Uterus (tissue), 4 donors: ENCODE data around the gene PDE6A. TPM values are rescaled to one million over a fixed set of nuclear protein-coding genes. Genes with fewer than 3 reads are reported as not detected.

Source experiments
- DNase-seq, 2 donors: peaks; one replicate each; pipeline ENCODE4 v3.0.0-alpha.2; 2019 to 2020
- H3K27ac ChIP-seq, 2 donors: fragments of 200-600 bp; sonication (generic); 1 replicate in 1 of 2; 2 replicates in 1 of 2; pipeline ENCODE4 v1.5.1; 2016 to 2018
- H3K27me3 ChIP-seq, 2 donors: fragments of 200-600 bp; sonication (generic); one replicate each; pipeline ENCODE4 v1.5.1; 2018 to 2019; ENCODE audit warnings: control low read depth in 1 of 2
- H3K36me3 ChIP-seq, 2 donors: fragments of 200-600 bp; sonication (generic); one replicate each; pipeline ENCODE4 v1.5.1; 2019; ENCODE audit warnings: control low read depth in 1 of 2
- H3K4me1 ChIP-seq, 2 donors: fragments of 200-600 bp; sonication (generic); one replicate each; pipeline ENCODE4 v1.5.1; 2018 to 2019; ENCODE audit warnings: control low read depth in 1 of 2
- H3K4me3 ChIP-seq, 2 donors: fragments of 200-600 bp; sonication (generic); 1 replicate in 1 of 2; 2 replicates in 1 of 2; pipeline ENCODE4 v1.5.1; 2018 to 2019; ENCODE audit warnings: mild to moderate bottlenecking in 1 of 2
- H3K9me3 ChIP-seq, 2 donors: fragments of 200-600 bp; sonication (generic); one replicate each; pipeline ENCODE4 v1.5.1; 2019; ENCODE audit warnings: control low read depth in 1 of 2
- CTCF ChIP-seq, 4 experiments: fragments of 200-600 bp in 2 of 4; fragments of 450-650 bp in 2 of 4; sonication (generic) in 2 of 4; IDR thresholded peaks; one replicate each; pipeline ENCODE4 v1.5.1; 2016 to 2019; ENCODE audit warnings: antibody characterized with exemption in 4 of 4, mild to moderate bottlenecking in 2 of 4, moderate library complexity in 1 of 4
- POLR2A ChIP-seq, 2 donors: fragments of 450-650 bp; IDR thresholded peaks; one replicate each; pipeline ENCODE4 v1.6.1; 2016; ENCODE audit warnings: antibody characterized with exemption in 2 of 2, mild to moderate bottlenecking in 1 of 2, moderate library complexity in 1 of 2
- intact Hi-C: fragments of 100-400 bp; cut with DNase I; formaldehyde crosslinking; loops from one replicate; pipeline ENCODE4 v1.15.1; 2023; ENCODE audit warnings: low total_unique reads
- total RNA-seq, 4 donors: library from RNA; depleted of rRNA in 3 of 4; stranded (reverse); fragments of >200 nt in 3 of 4; gene quantifications; one replicate each; pipeline versions ENCODE4 v1.1.0 to v1.2.4, GENCODE V29; 2014 to 2023
- donor health status: DM: yes; HTN: yes; CAD: no.

Gene PDE6A
- total RNA-seq, 4 donors from 2014 or later = 0.07 TPM; not detected in 3

DNA sequence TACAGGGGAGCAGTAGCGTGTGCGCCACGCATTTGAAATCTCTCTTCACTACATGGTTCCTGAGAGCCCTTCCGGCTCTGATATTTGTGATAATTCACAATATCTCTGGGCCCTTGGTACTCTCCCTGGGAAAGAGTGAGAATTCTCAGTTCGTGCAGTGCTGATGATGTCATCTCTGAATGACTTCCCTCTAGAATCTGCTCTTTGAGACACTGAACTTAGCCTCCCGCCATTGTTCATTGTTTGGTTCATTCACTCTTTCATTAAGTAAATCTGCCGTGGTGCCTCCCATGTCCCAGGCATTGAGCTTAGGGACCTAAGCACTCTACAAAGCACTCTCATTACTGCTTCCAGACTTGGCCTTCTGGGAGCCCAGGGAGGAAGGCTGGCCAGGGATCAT, 120.5 kb downstream of the PDE6A start:
- no peak for TF ChIP-seq POLR2A (IDR thresholded peaks at IDR 0.05)
- no peak for TF ChIP-seq CTCF (IDR thresholded peaks at IDR 0.05)

DNA sequence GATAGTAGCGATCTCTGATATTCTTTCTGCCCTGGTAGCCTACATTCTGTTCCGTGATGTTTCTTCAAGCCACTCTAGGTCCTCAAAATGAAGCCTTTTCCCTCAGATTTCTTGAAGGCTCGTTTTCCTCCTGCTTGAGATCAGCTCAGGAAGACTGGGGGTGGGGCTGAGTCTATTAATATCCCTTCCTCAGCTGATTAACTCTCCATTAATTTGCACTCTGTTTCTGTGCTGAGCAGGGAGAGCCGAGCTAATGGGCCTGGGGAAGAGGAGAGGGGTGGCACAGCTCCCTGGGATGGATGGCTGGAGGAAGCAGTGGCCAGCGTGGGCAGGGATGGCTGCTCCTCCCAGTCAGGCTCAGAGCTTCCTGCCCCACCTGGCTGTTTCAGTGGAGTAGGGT, 121.2 kb downstream of the PDE6A start:
- no peak overlapping the region for H3K4me3 ChIP-seq
- intact Hi-C loops = no loop called here
- no peaks in the 10 kb centered on the region for H3K27me3 ChIP-seq
- H3K36me3 ChIP-seq = no peaks in the 10 kb centered on the region
- H3K27ac ChIP-seq = peak overlapping the region; percentile 78 to 89
- no peak for DNase-seq
- no peak for TF ChIP-seq POLR2A (IDR thresholded peaks at IDR 0.05)
- TF ChIP-seq CTCF (IDR thresholded peaks at IDR 0.05) = no peak
- H3K4me1 ChIP-seq = peaks cover 0 to 13% of the 10 kb centered on the region in 2 donors
- no peaks in the 10 kb centered on the region for H3K9me3 ChIP-seq

More for the DNA sequence above, 120.5 kb downstream of the PDE6A start:
- no peaks in the 10 kb centered on the region for H3K9me3 ChIP-seq
- no peaks in the 10 kb centered on the region for H3K36me3 ChIP-seq
- intact Hi-C loops = no loop called here
- no peaks in the 10 kb centered on the region for H3K27me3 ChIP-seq
- peak overlapping the region; percentile 78 to 89 for H3K27ac ChIP-seq
- no peak for DNase-seq
- no peak overlapping the region for H3K4me3 ChIP-seq
- H3K4me1 ChIP-seq = peaks cover 0 to 13% of the 10 kb centered on the region in 2 donors

GRCh38 chr5:149822301-149822700, 122.3 kb downstream of the PDE6A start:
- H3K27ac ChIP-seq = no peak overlapping the region
- no peak for DNase-seq
- H3K27me3 ChIP-seq = no peaks in the 10 kb centered on the region
- H3K4me3 ChIP-seq = no peak overlapping the region
- intact Hi-C loops = no loop called here
- H3K36me3 ChIP-seq = no peaks in the 10 kb centered on the region
- peaks cover 0 to 13% of the 10 kb centered on the region in 2 donors for H3K4me1 ChIP-seq
- no peak for TF ChIP-seq CTCF (IDR thresholded peaks at IDR 0.05)
- TF ChIP-seq POLR2A (IDR thresholded peaks at IDR 0.05) = no peak
- no peaks in the 10 kb centered on the region for H3K9me3 ChIP-seq

- no peak overlapping the region for H3K27ac ChIP-seq
- no peak for DNase-seq
- H3K27me3 ChIP-seq = no peaks in the 10 kb centered on the region
- H3K36me3 ChIP-seq = no peaks in the 10 kb centered on the region
- no peak overlapping the region for H3K4me3 ChIP-seq
- intact Hi-C loops = no loop called here
- H3K9me3 ChIP-seq = no peaks in the 10 kb centered on the region
- TF ChIP-seq CTCF (IDR thresholded peaks at IDR 0.05) (no peak), POLR2A (IDR thresholded peaks at IDR 0.05) (no peak)
- peaks cover 0 to 4% of the 10 kb centered on the region in 2 donors for H3K4me1 ChIP-seq
Measured at GRCh38 chr5:149820536-149821510, 123.8 kb downstream of the PDE6A start.

- H3K4me1 ChIP-seq = no peaks in the 10 kb centered on the region
- H3K4me3 ChIP-seq = no peak overlapping the region
- H3K27me3 ChIP-seq = no peaks in the 10 kb centered on the region
- intact Hi-C loops = no loop called here
- no peak for DNase-seq
- H3K9me3 ChIP-seq = no peaks in the 10 kb centered on the region
- no peaks in the 10 kb centered on the region for H3K36me3 ChIP-seq
- H3K27ac ChIP-seq = no peak overlapping the region
- TF ChIP-seq POLR2A (IDR thresholded peaks at IDR 0.05) (no peak), CTCF (IDR thresholded peaks at IDR 0.05) (no peak)
Measured at GRCh38 chr5:149820012-149820411, 124.6 kb downstream of the PDE6A start.
